ENCODE results near the gene POLD2. TPM values are rescaled to one million over a fixed set of nuclear protein-coding genes. Genes with fewer than 3 reads are reported as not detected.

Gene POLD2
- 10 to 100 TPM; 91.0 to 91.1 TPM for total RNA-seq

DNA sequence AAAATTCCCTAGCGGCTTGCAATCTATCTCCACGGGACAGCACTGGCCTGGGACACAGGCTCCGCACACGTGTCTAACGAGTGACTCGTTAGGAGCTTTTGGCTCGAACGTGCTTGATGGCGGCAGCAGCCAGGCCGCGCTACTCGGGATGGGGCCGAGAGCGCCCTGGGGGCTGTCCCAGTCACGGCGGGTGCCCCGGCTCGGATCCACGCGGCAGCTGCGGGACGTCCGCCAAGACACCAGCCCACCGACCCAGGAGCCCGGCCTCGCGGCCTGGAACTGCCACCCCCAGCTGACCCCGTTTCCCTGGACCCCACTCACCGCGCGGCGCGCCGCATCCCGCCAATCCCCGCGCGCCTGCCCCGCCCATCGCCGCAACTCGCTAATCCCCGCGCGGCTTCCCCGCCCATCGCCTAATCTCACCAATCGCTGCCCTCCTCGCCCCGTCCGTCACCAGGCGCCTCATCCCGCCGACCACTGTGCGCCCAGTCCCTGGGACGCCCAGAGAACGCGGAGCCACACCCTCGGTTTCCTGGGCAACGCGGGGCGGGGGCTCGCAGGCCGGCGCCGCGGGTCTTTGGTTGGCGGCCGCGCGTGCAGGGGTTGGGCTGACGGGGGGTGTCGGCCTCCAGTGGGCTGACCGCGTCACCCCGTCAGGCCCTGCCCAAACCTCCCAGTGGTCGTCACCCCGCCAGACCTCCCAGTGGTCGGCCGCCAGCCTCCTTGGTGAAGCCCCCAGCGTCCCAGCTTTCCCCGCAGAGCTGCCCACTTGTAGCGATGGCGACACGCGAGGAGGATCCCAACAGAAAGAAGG, at the start of gene POLD2:
POLD2 (minus strand) TSS at position 359 of the 814 bp plus-strand sequence. CDS start 1,495 bp downstream, outside the sequence.

DNA sequence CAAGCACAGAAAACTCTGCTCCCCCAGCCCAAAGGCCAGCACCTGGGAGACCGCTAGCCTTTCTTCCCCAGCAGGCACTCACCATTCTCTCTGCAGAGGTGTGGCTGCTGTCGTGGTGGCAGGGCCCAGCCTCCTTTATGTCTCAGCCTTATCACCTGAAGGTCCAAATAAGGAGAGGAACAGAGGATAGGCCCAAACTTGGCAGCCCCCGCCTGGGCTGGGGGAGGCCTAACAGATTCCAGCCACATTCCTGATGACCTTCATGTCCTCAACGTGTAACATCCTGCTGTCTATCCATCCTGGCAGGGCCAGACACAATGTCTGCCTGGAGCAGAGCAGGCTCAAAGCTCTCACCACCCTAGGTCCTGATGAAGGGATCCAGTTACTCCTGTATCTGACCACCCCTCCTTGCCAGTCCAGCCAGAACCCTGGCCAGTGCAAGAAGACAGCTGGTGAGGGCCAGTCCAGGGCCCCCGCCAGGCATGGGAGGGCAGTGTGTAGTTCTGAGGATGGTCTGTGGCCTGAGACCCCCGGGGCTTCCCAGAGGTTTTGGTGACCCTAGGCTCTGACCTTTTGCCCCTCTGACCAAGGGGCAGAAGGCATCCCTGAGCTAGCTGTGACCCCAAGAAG, 18.0 kb upstream of the POLD2 start, which contains the start of gene MYL7:
MYL7 (minus strand) TSS at position 112 of the 630 bp plus-strand sequence; CDS start at position 85, 27 bp downstream.

DNA sequence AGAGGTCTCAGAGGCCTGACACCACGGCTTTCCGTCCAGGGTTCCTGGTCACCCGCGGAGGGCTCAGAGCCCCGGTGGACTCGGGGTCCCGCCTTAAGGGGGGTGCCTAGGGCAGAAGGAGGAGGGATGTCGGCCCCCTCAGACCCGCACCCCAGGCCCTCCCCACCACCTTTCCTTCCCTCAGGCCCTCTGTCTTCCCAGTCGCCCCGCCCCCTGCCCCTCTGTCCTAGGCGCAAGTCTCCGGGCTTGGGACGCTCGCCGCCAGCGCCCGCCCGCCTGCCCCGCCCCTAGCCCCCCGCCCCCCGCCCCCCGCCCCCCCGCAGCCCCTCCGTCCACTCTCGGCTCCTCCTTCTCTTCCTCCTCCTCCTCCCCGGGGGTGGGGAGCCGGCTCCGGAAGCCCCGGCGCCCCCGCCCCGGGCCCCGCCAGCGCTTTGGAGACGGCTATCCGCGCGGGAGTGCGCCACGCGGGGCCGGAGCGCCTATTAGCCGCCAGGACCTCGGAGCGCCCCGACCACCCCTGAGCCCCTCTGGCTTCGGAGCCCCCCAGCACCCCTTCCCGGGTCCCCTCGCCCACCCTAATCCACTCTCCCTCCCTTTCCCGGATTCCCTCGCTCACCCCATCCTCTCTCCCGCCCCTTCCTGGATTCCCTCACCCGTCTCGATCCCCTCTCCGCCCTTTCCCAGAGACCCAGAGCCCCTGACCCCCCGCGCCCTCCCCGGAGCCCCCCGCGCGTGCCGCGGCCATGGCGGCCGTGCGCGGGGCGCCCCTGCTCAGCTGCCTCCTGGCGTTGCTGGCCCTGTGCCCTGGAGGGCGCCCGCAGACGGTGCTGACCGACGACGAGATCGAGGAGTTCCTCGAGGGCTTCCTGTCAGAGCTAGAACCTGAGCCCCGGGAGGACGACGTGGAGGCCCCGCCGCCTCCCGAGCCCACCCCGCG, 19.2 kb downstream of the POLD2 start, which contains the start of gene AEBP1:
AEBP1 (plus strand) TSS at position 423 of the 937 bp plus-strand sequence; CDS start at position 744, 321 bp downstream.

DNA sequence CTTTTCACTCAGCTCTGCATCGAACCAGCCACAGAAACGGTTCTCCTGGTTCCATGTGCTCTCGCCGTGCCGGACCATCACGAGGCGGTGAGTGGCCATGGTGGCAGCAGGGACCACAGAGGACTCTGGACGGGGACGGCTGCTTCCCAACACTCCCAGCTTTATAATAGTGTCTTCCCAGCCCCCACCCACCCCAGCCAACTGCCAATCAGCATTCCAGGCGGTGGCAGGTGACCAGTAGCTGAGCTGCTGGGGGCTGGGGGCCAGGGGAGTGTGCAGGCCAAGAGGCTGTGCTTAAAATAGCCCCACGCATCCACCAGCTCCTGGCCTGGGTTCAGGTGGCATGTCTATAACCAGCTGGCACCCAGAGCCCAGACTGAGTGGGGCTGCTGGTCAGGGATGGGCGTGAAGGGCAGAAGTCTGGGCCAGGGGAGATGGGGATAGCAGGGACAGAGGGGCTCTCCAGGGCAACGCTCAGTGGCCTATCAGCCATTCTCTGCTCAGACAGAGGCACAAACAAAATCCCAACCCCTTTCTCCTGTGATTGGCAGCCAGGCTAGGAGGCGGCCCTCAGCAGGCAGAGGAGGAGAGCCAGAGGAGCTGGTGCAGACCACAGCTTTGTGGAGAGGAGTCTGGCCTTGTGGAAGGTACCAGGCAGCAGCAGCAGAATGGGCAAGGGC, 57.8 kb downstream of the POLD2 start, which contains the start of gene PGAM2:
PGAM2 (minus strand) TSS at position 137 of the 680 bp plus-strand sequence; CDS start at position 99, 38 bp downstream.

Small RNAs within 50 kb of the gene (microRNA-seq; reads per million reads assigned to microRNA genes)
- 2.1 reads per million, percentile 2 among the genes with 10 or more reads in this experiment for gene MIR6838 (ENCODE audit: borderline microRNAs expressed, borderline replicate concordance)

Other genes starting within 250 kb of the POLD2 start
- gene URGCP, start 217.0 kb downstream of the POLD2 start, total RNA-seq: 10 to 100 TPM; 25.6 to 27.8 TPM
- 1 to 10 TPM; 6.7 to 7.0 TPM for gene UBE2D4, start 197.1 kb downstream of the POLD2 start, total RNA-seq
- gene SPDYE1, start 125.7 kb downstream of the POLD2 start, total RNA-seq: under 1 TPM in 1 of 2 experiments, not detected in 1; 0.13 TPM
- gene DBNL, start 78.8 kb downstream of the POLD2 start, total RNA-seq: 100 to 1,000 TPM; 169 to 180 TPM
- gene PGAM2, start 58.0 kb downstream of the POLD2 start, total RNA-seq: under 1 TPM in 1 of 2 experiments, not detected in 1; 0.25 TPM
- 10 to 100 TPM; 32.5 to 35.1 TPM for gene POLM, start 41.0 kb downstream of the POLD2 start, total RNA-seq
- gene AEBP1, start 19.2 kb downstream of the POLD2 start, total RNA-seq: 1 to 10 TPM; 3.6 to 6.0 TPM
- gene MYL7, start 17.8 kb upstream of the POLD2 start, total RNA-seq: not detected
- under 1 TPM in 1 of 2 experiments, not detected in 1; 0.14 TPM for gene GCK, start 65.9 kb upstream of the POLD2 start, total RNA-seq
- 10 to 100 TPM; 54.1 to 56.2 TPM for gene YKT6, start 77.4 kb upstream of the POLD2 start, total RNA-seq
- under 1 TPM in 1 of 2 experiments, not detected in 1; 0.10 TPM for gene CAMK2B, start 202.0 kb upstream of the POLD2 start, total RNA-seq

Data from activated naive CD4-positive, alpha-beta T cell treated with anti-CD3 and anti-CD28 coated beads, Interleukin-2, amount 10 ng/mL, durations not matched to agents 5 hours and 36 hours (primary cell).